Measurements from ENCODE around the gene UPP1. TPM values are rescaled to one million over a fixed set of nuclear protein-coding genes. Genes with fewer than 3 reads are reported as not detected.
A peak's percentile ranks its signal among the peaks of the same experiment; 100 is the strongest.

The UPP1 gene
- total RNA-seq, 1 experiment from 2014 or later, result 75.4 TPM

- no peaks in the 10 kb centered on the region for H3K9me3 Mint-ChIP-seq (ENCODE audit: low read depth, unreplicated experiment)
- intact Hi-C loops (cut with micrococcal nuclease; ENCODE audit: unreplicated experiment), result no loop called here
- H3K27ac Mint-ChIP-seq (ENCODE audit: unreplicated experiment), result no peak overlapping the region
- CTCF ChIA-PET, result no interaction called here
- peaks cover 86% of the 10 kb centered on the region for H3K36me3 Mint-ChIP-seq (ENCODE audit: insufficient read depth, unreplicated experiment)
- peaks cover 34% of the 10 kb centered on the region for H3K4me1 Mint-ChIP-seq (ENCODE audit: low read depth, unreplicated experiment)
- no peaks in the 10 kb centered on the region for H3K27me3 Mint-ChIP-seq (ENCODE audit: unreplicated experiment)
- H3K4me3 Mint-ChIP-seq (ENCODE audit: low read depth, unreplicated experiment), result no peak overlapping the region
- no peak for TF ChIP-seq CTCF (IDR thresholded peaks at IDR 0.05; ENCODE audit: unreplicated experiment)
- BruUV-seq (replicated peaks), result no TSS peak
- no peak for DNase-seq
Observed at GRCh38 chr7:48099781-48100180, 10.7 kb downstream of the UPP1 start.

GRCh38 chr7:48101352-48101751 lies 12.3 kb downstream of the UPP1 start:
- no TSS peak for BruUV-seq (replicated peaks)
- Mint-ChIP-seq H3K27ac (ENCODE audit: unreplicated experiment) (no peak overlapping the region), H3K36me3 (ENCODE audit: insufficient read depth, unreplicated experiment) (peaks cover 86% of the 10 kb centered on the region), H3K27me3 (ENCODE audit: unreplicated experiment) (no peaks in the 10 kb centered on the region), H3K9me3 (ENCODE audit: low read depth, unreplicated experiment) (no peaks in the 10 kb centered on the region), H3K4me1 (ENCODE audit: low read depth, unreplicated experiment) (peaks cover 19% of the 10 kb centered on the region), H3K4me3 (ENCODE audit: low read depth, unreplicated experiment) (no peak overlapping the region)
- intact Hi-C loops (cut with micrococcal nuclease; ENCODE audit: unreplicated experiment), result no loop called here
- DNase-seq, result no peak
- CTCF ChIA-PET, result no interaction called here
- TF ChIP-seq CTCF (IDR thresholded peaks at IDR 0.05; ENCODE audit: unreplicated experiment), result no peak

- TF ChIP-seq CTCF (IDR thresholded peaks at IDR 0.05; ENCODE audit: unreplicated experiment), result peak; percentile 62
- Mint-ChIP-seq H3K9me3 (ENCODE audit: low read depth, unreplicated experiment) (no peaks in the 10 kb centered on the region), H3K4me1 (ENCODE audit: low read depth, unreplicated experiment) (peaks cover 15% of the 10 kb centered on the region), H3K27ac (ENCODE audit: unreplicated experiment) (no peak overlapping the region), H3K36me3 (ENCODE audit: insufficient read depth, unreplicated experiment) (peaks cover 86% of the 10 kb centered on the region), H3K27me3 (ENCODE audit: unreplicated experiment) (no peaks in the 10 kb centered on the region), H3K4me3 (ENCODE audit: low read depth, unreplicated experiment) (no peak overlapping the region)
- intact Hi-C loops (cut with micrococcal nuclease; ENCODE audit: unreplicated experiment), result no loop called here
- no TSS peak for BruUV-seq (replicated peaks)
- CTCF ChIA-PET, result no interaction called here
- DNase-seq, result no peak
Observed at GRCh38 chr7:48101968-48102367, 12.9 kb downstream of the UPP1 start.

DNA sequence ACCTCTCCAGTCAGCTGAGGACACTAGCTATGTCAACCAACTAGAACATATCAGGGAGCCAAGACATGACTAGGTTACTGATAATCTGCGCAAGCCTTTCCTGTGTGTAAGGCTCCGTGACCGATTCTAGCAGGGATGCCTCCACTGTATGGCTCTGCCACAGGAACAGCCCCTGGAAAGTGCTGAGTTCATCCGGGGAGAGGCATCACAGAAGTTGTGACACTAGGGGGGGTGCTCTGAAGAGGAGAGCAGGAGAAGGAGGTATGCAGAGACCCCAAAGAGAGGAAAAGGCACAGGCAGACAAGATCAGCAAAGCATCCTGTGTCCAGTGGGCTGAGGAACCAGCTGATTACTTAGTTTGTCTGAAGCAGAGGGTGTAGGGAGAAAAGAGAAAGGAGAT lies 13.5 kb downstream of the UPP1 start:
- Mint-ChIP-seq H3K4me1 (ENCODE audit: low read depth, unreplicated experiment) (peaks cover 15% of the 10 kb centered on the region), H3K36me3 (ENCODE audit: insufficient read depth, unreplicated experiment) (peaks cover 84% of the 10 kb centered on the region), H3K4me3 (ENCODE audit: low read depth, unreplicated experiment) (no peak overlapping the region), H3K27ac (ENCODE audit: unreplicated experiment) (no peak overlapping the region), H3K9me3 (ENCODE audit: low read depth, unreplicated experiment) (no peaks in the 10 kb centered on the region), H3K27me3 (ENCODE audit: unreplicated experiment) (no peaks in the 10 kb centered on the region)
- CTCF ChIA-PET, result no interaction called here
- BruUV-seq (replicated peaks), result no TSS peak
- intact Hi-C loops (cut with micrococcal nuclease; ENCODE audit: unreplicated experiment), result no loop called here
- DNase-seq, result no peak
- TF ChIP-seq CTCF (IDR thresholded peaks at IDR 0.05; ENCODE audit: unreplicated experiment), result no peak

Data from Calu3 (cell line).